Placental epithelial cell (primary cell): ENCODE results near the gene TRIP6. TPM values are rescaled to one million over a fixed set of nuclear protein-coding genes. Genes with fewer than 3 reads are reported as not detected.

Experiments
- small RNA-seq: library from RNA; depleted of rRNA; stranded (forward); fragments of <200 nt; gene quantifications from one replicate; pipeline ENCODE3, GENCODE V24; 2012
- total RNA-seq: library from RNA; depleted of rRNA; stranded (reverse); fragments of >200 nt; gene quantifications from 2 replicates; pipeline ENCODE4 v1.2.3, GENCODE V29; 2012

TRIP6 gene
- 67.5 and 94.1 TPM in 2 replicates for total RNA-seq

GRCh38 chr7:100867040-100867775, at the start of gene TRIP6:
TRIP6 (plus strand) TSS chr7:100867387; CDS start chr7:100867498, 111 bp downstream.

GRCh38 chr7:100827330-100828226, 39.6 kb upstream of the TRIP6 start, which contains the start of gene EPHB4:
EPHB4 (minus strand) TSS chr7:100827523; CDS start chr7:100827030, 493 bp downstream.

GRCh38 chr7:100852048-100852872, 14.9 kb upstream of the TRIP6 start, which contains the start of gene SLC12A9:
SLC12A9 (plus strand) TSS chr7:100852713; CDS start chr7:100854198, 1,485 bp downstream.

GRCh38 chr7:100874577-100875355, 7.6 kb downstream of the TRIP6 start, which contains the start of gene SRRT:
SRRT (plus strand) TSS chr7:100875103; CDS start chr7:100875591, 488 bp downstream.

GRCh38 chr7:100888988-100889750, 22.0 kb downstream of the TRIP6 start, which contains the start of gene UFSP1:
UFSP1 (minus strand) TSS chr7:100889715; CDS start chr7:100889271, 444 bp downstream.

GRCh38 chr7:100895701-100895955, 28.4 kb downstream of the TRIP6 start, which contains the start of gene ACHE:
ACHE (minus strand) TSS chr7:100895888; CDS start chr7:100894232, 1,656 bp downstream.

Small RNA genes lying within 50 kb of the gene (small RNA-seq; reads per million reads assigned to genes)
- gene RN7SL549P, result not detected
- not detected for gene RN7SL750P

Other genes starting within 250 kb of the TRIP6 start
- 1.2 and 1.7 TPM in 2 replicates for gene TFR2, start 225.8 kb upstream of the TRIP6 start, total RNA-seq
- not detected in 2 replicates for gene ACTL6B, start 210.9 kb upstream of the TRIP6 start, total RNA-seq
- gene GNB2, start 193.6 kb upstream of the TRIP6 start, total RNA-seq, result 110 and 162 TPM in 2 replicates
- gene GIGYF1, start 173.1 kb upstream of the TRIP6 start, total RNA-seq, result 23.4 and 30.2 TPM in 2 replicates
- gene POP7, start 161.3 kb upstream of the TRIP6 start, total RNA-seq, result 30.6 and 40.0 TPM in 2 replicates
- 0.22 and 0.39 TPM in 2 replicates for gene EPO, start 146.9 kb upstream of the TRIP6 start, total RNA-seq
- not detected in 2 replicates for gene ZAN, start 133.8 kb upstream of the TRIP6 start, total RNA-seq
- 172 and 189 TPM in 2 replicates for gene EPHB4, start 39.9 kb upstream of the TRIP6 start, total RNA-seq
- gene SLC12A9, start 14.7 kb upstream of the TRIP6 start, total RNA-seq, result 26.7 and 46.5 TPM in 2 replicates
- gene SRRT, start 7.7 kb downstream of the TRIP6 start, total RNA-seq, result 39.0 and 53.0 TPM in 2 replicates
- gene UFSP1, start 22.3 kb downstream of the TRIP6 start, total RNA-seq, result 9.3 and 11.0 TPM in 2 replicates
- 1.5 and 2.0 TPM in 2 replicates for gene ACHE, start 28.5 kb downstream of the TRIP6 start, total RNA-seq
- gene MUC3A, start 82.1 kb downstream of the TRIP6 start, total RNA-seq, result under 0.01 TPM in 1 of 2 replicates, not detected in the other
- gene MUC12, start 102.2 kb downstream of the TRIP6 start, total RNA-seq, result under 0.01 and 0.98 TPM in 2 replicates
- not detected in 2 replicates for gene MUC17, start 152.7 kb downstream of the TRIP6 start, total RNA-seq
- 19.6 and 28.6 TPM in 2 replicates for gene TRIM56, start 218.1 kb downstream of the TRIP6 start, total RNA-seq